Measurements from ENCODE around the gene CCDC51. TPM values are rescaled to one million over a fixed set of nuclear protein-coding genes. Genes with fewer than 3 reads are reported as not detected.

The CCDC51 gene
- polyA plus RNA-seq, 1 donor (not counting 4 experiments of a cell fraction or from before 2014, with no cell fraction given): 27.9 TPM

- H3K4me2 ChIP-seq (ENCODE audit: control insufficient read depth, extremely low read depth, insufficient read depth, low read depth, low read length): no peak overlapping the region
- no peaks in the 10 kb centered on the region for H3K79me2 ChIP-seq (ENCODE audit: control insufficient read depth, insufficient read depth, low read length)
- H3K9ac ChIP-seq (ENCODE audit: control insufficient read depth, extremely low read depth, insufficient read depth, low read length): no peak overlapping the region
- no peaks in the 10 kb centered on the region for H3K27me3 ChIP-seq (ENCODE audit: control insufficient read depth, extremely low read depth, insufficient read depth, low read length)
- peaks cover 23% of the 10 kb centered on the region for H3K4me1 ChIP-seq (ENCODE audit: control insufficient read depth, extremely low read depth, insufficient read depth, low read length)
- H2AFZ ChIP-seq (ENCODE audit: control insufficient read depth, low read length): no peak overlapping the region
- DNase-seq (ENCODE audit: low read depth, low spot score) (no peak), FAIRE-seq (no peak)
- H3K9me1 ChIP-seq (ENCODE audit: control insufficient read depth, extremely low read depth, insufficient read depth, low read length): no peaks in the 10 kb centered on the region
- TF ChIP-seq EZH2 (IDR thresholded peaks at IDR 0.05; ENCODE audit: low read length) (no peak), CTCF (optimal IDR thresholded peaks at IDR 0.05 in 1 of 3, IDR thresholded peaks at IDR 0.05 in 1 of 3, conservative IDR thresholded peaks at IDR 0.05 in 1 of 3; ENCODE audit: extremely low read depth in 1 of 3, insufficient read depth in 2 of 3, low read length in 3 of 3) (no peak)
- no peak overlapping the region for H3K27ac ChIP-seq (ENCODE audit: control insufficient read depth, insufficient read depth, low read length)
- H3K4me3 ChIP-seq (ENCODE audit: control insufficient read depth in 2 of 3, extremely low read depth in 1 of 3, insufficient read depth in 2 of 3, low read depth in 1 of 3, low read length in 3 of 3): no peak overlapping the region
- peaks cover 45 to 60% of the 10 kb centered on the region in 2 experiments for H3K36me3 ChIP-seq (ENCODE audit: control insufficient read depth in 2 of 2, extremely low read depth in 1 of 2, insufficient read depth in 2 of 2, low read length in 2 of 2)
- no peaks in the 10 kb centered on the region for H3K9me3 ChIP-seq (ENCODE audit: control insufficient read depth, low read depth, low read length)
- dilution Hi-C loops (cut with MboI; ENCODE audit: extremely low pct_ligation_motif_present, low sequenced_read_pairs): no loop called here
- peaks cover 3% of the 10 kb centered on the region for H4K20me1 ChIP-seq (ENCODE audit: control insufficient read depth, extremely low read depth, insufficient read depth, low read length)
These were observed 36.1 kb downstream of the CCDC51 start for GRCh38 chr3:48403533-48404439.

GRCh38 chr3:48402907-48403306, 37.0 kb downstream of the CCDC51 start:
- no peak for DNase-seq (ENCODE audit: low read depth, low spot score)
- Histone ChIP-seq H3K36me3 (ENCODE audit: control insufficient read depth in 2 of 2, extremely low read depth in 1 of 2, insufficient read depth in 2 of 2, low read length in 2 of 2) (peaks cover 38 to 52% of the 10 kb centered on the region in 2 experiments), H3K27me3 (ENCODE audit: control insufficient read depth, extremely low read depth, insufficient read depth, low read length) (no peaks in the 10 kb centered on the region), H3K4me3 (ENCODE audit: control insufficient read depth in 2 of 3, extremely low read depth in 1 of 3, insufficient read depth in 2 of 3, low read depth in 1 of 3, low read length in 3 of 3) (no peak overlapping the region), H3K9me3 (ENCODE audit: control insufficient read depth, low read depth, low read length) (no peaks in the 10 kb centered on the region), H3K27ac (ENCODE audit: control insufficient read depth, insufficient read depth, low read length) (peak overlapping the region; percentile 79), H3K9me1 (ENCODE audit: control insufficient read depth, extremely low read depth, insufficient read depth, low read length) (no peaks in the 10 kb centered on the region), H3K9ac (ENCODE audit: control insufficient read depth, extremely low read depth, insufficient read depth, low read length) (no peak overlapping the region), H3K4me1 (ENCODE audit: control insufficient read depth, extremely low read depth, insufficient read depth, low read length) (peaks cover 23% of the 10 kb centered on the region), H2AFZ (ENCODE audit: control insufficient read depth, low read length) (no peak overlapping the region), H3K79me2 (ENCODE audit: control insufficient read depth, insufficient read depth, low read length) (no peaks in the 10 kb centered on the region), H4K20me1 (ENCODE audit: control insufficient read depth, extremely low read depth, insufficient read depth, low read length) (no peaks in the 10 kb centered on the region), H3K4me2 (ENCODE audit: control insufficient read depth, extremely low read depth, insufficient read depth, low read depth, low read length) (no peak overlapping the region)
- no peak for TF ChIP-seq EZH2 (IDR thresholded peaks at IDR 0.05; ENCODE audit: low read length)
- TF ChIP-seq CTCF (optimal IDR thresholded peaks at IDR 0.05 in 1 of 3, IDR thresholded peaks at IDR 0.05 in 1 of 3, conservative IDR thresholded peaks at IDR 0.05 in 1 of 3; ENCODE audit: extremely low read depth in 1 of 3, insufficient read depth in 2 of 3, low read length in 3 of 3): no peak
- peak; percentile 67 for FAIRE-seq
- dilution Hi-C loops (cut with MboI; ENCODE audit: extremely low pct_ligation_motif_present, low sequenced_read_pairs): no loop called here

Measured in keratinocyte (primary cell).